ENCODE results near the gene YKT6.

- TF ChIP-seq, protein P1, sequence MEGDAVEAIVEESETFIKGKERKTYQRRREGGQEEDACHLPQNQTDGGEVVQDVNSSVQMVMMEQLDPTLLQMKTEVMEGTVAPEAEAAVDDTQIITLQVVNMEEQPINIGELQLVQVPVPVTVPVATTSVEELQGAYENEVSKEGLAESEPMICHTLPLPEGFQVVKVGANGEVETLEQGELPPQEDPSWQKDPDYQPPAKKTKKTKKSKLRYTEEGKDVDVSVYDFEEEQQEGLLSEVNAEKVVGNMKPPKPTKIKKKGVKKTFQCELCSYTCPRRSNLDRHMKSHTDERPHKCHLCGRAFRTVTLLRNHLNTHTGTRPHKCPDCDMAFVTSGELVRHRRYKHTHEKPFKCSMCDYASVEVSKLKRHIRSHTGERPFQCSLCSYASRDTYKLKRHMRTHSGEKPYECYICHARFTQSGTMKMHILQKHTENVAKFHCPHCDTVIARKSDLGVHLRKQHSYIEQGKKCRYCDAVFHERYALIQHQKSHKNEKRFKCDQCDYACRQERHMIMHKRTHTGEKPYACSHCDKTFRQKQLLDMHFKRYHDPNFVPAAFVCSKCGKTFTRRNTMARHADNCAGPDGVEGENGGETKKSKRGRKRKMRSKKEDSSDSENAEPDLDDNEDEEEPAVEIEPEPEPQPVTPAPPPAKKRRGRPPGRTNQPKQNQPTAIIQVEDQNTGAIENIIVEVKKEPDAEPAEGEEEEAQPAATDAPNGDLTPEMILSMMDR (conservative IDR thresholded peaks at IDR 0.05; ENCODE audit: low read length), result no peak
- TF ChIP-seq EZH2phosphoT487 (IDR thresholded peaks at IDR 0.05; ENCODE audit: borderline replicate concordance), result no peak
Observed at GRCh38 chr7:44223362-44224079, 22.7 kb downstream of the YKT6 start.
